HCT116 (cell line): Measurements from ENCODE around the gene TMEM186. TPM values are rescaled to one million over a fixed set of nuclear protein-coding genes. Genes with fewer than 3 reads are reported as not detected.

Experiments
- ATAC-seq: fragments of 200-7000 bp; cut with Tn5 transposase; 2 replicates; pipeline ENCODE4 v1.9.1; 2020; ENCODE audit warnings: mild to moderate bottlenecking, moderate library complexity
- BruUV-seq: library from RNA; stranded (reverse); fragments of 400-500 nt; replicated peaks from 2 replicates; lab custom pipeline; 2021; lab: Mats Ljungman, UMichigan
- CTCF ChIA-PET: fragments of 300-600 bp; sonication (Branson Sonifier 250); formaldehyde crosslinking; loops from one replicate; lab custom pipeline; 2021; ENCODE audit warnings: antibody characterized with exemption; lab: Charles Lee
- POLR2A ChIA-PET: fragments of 300-600, 350-600 bp; sonication (Branson Sonifier 250); formaldehyde crosslinking; loops from one replicate; lab custom pipeline; 2021; ENCODE audit warnings: antibody characterized with exemption; lab: Charles Lee
- RAD21 ChIA-PET, 2 experiments: fragments of 300-600 bp; sonication (Branson Sonifier 250); formaldehyde crosslinking; loops; one replicate each; lab custom pipeline; 2023; ENCODE audit warnings: low total read pairs in 2 of 2; ENCODE audit not compliant: uncharacterized antibody in 2 of 2, unreplicated experiment in 2 of 2, low non-redundant PET in 1 of 2; lab: Charles Lee
- DNase-seq: peaks from one replicate; pipeline ENCODE4 v3.0.0-alpha.2; 2010; ENCODE audit warnings: low read depth, low spot score
- H2AFZ ChIP-seq: fragments of 200-600 bp; shearing (Covaris generic), sonication (generic); 2 replicates; pipeline ENCODE4 v1.6.1; 2017; ENCODE audit warnings: low read depth, mixed run types, mixed read lengths, antibody characterized with exemption, low read length; ENCODE audit not compliant: poor library complexity, severe bottlenecking
- H3K27ac ChIP-seq: 2 replicates; pipeline ENCODE4 v1.5.1; 2012; ENCODE audit warnings: low read depth, low read length
- H3K27me3 ChIP-seq: fragments of 200-600 bp; sonication (generic); 2 replicates; pipeline ENCODE4 v1.6.1; 2016; ENCODE audit warnings: mixed run types, low read length, mixed read lengths; ENCODE audit not compliant: insufficient read depth
- H3K36me3 ChIP-seq, 2 experiments: fragments of 200-500 bp in 1 of 2; fragments of 200-600 bp in 1 of 2; sonication (Bioruptor generic) in 1 of 2; sonication (generic) in 1 of 2; 2 replicates each; pipeline versions ENCODE4 v1.5.1 to v1.6.1; 2014 to 2016; ENCODE audit warnings: low read length in 2 of 2, inconsistent platforms in 1 of 2, mixed read lengths in 1 of 2, mixed run types in 1 of 2; ENCODE audit not compliant: insufficient read depth in 2 of 2, control insufficient read depth in 1 of 2
- H3K4me1 ChIP-seq, 2 experiments: fragments of 200-600 bp in 1 of 2; sonication (generic) in 1 of 2; 2 replicates each; pipeline versions ENCODE4 v1.5.1 to v1.6.1; 2012 to 2017; ENCODE audit warnings: low read length in 2 of 2, inconsistent platforms in 1 of 2, mild to moderate bottlenecking in 1 of 2, mixed read lengths in 1 of 2, mixed run types in 1 of 2, moderate library complexity in 1 of 2; ENCODE audit not compliant: insufficient read depth in 2 of 2, control insufficient read depth in 1 of 2
- H3K4me2 ChIP-seq: fragments of 200-600 bp; sonication (generic); 2 replicates; pipeline ENCODE4 v1.6.1; 2017; ENCODE audit warnings: mixed run types, low read length, mixed read lengths
- H3K4me3 ChIP-seq, 2 experiments: fragments of 200-600 bp in 1 of 2; sonication (generic) in 1 of 2; replicated peaks in 1 of 2; 2 replicates each; pipeline ENCODE4 v1.5.1; 2011 to 2016; ENCODE audit warnings: low read length in 2 of 2, control low read depth in 1 of 2, low read depth in 1 of 2, mild to moderate bottlenecking in 1 of 2, mixed read lengths in 1 of 2, mixed run types in 1 of 2
- H3K79me2 ChIP-seq: fragments of 200-600 bp; sonication (generic); 2 replicates; pipeline ENCODE4 v1.6.1; 2017; ENCODE audit warnings: mild to moderate bottlenecking, mixed run types, low read length, moderate library complexity, mixed read lengths; ENCODE audit not compliant: insufficient read depth
- H3K9ac ChIP-seq: fragments of 200-600 bp; sonication (generic); 2 replicates; pipeline ENCODE4 v1.6.1; 2016; ENCODE audit warnings: low read length, mixed read lengths
- H3K9me2 ChIP-seq: fragments of 200-600 bp; sonication (generic), shearing (Covaris generic); 2 replicates; pipeline ENCODE4 v1.6.1; 2017; ENCODE audit warnings: mixed run types, mild to moderate bottlenecking, moderate library complexity; ENCODE audit not compliant: insufficient read depth
- H3K9me3 ChIP-seq, 2 experiments: fragments of 200-500 bp in 1 of 2; fragments of 200-600 bp in 1 of 2; sonication (Bioruptor generic) in 1 of 2; sonication (generic) in 1 of 2; 2 replicates each; pipeline ENCODE4 v1.6.1; 2014 to 2017; ENCODE audit warnings: low read length in 2 of 2, mixed read lengths in 2 of 2, inconsistent platforms in 1 of 2, low read depth in 1 of 2, mild to moderate bottlenecking in 1 of 2, mixed run types in 1 of 2, moderate library complexity in 1 of 2; ENCODE audit not compliant: control insufficient read depth in 1 of 2, insufficient read depth in 1 of 2
- H4K20me1 ChIP-seq: fragments of 200-600 bp; sonication (generic), shearing (Covaris generic); 2 replicates; pipeline ENCODE4 v1.6.1; 2017; ENCODE audit warnings: mixed run types, mild to moderate bottlenecking, moderate library complexity; ENCODE audit not compliant: insufficient read depth
- ATF3 ChIP-seq: IDR thresholded peaks from 2 replicates; pipeline ENCODE4 v1.6.1; 2012
- CBX3 ChIP-seq: IDR thresholded peaks from 2 replicates; pipeline ENCODE4 v1.6.1; 2012; ENCODE audit warnings: low read depth
- CEBPB ChIP-seq: IDR thresholded peaks from 2 replicates; pipeline ENCODE4 v1.6.1; 2012; ENCODE audit warnings: low read depth
- ELF1 ChIP-seq: IDR thresholded peaks from 2 replicates; pipeline ENCODE4 v1.6.1; 2012; ENCODE audit warnings: low read depth, borderline replicate concordance
- EZH2phosphoT487 ChIP-seq: fragments of 200-600 bp; IDR thresholded peaks from 2 replicates; pipeline ENCODE4 v1.6.1; 2018; ENCODE audit warnings: antibody characterized with exemption, borderline replicate concordance
- MAX ChIP-seq: IDR thresholded peaks from 2 replicates; pipeline ENCODE4 v1.6.1; 2012
- POLR2A ChIP-seq: IDR thresholded peaks from 2 replicates; pipeline ENCODE4 v1.7.0; 2011; ENCODE audit warnings: borderline replicate concordance; ENCODE audit not compliant: insufficient read depth, insufficient read length; ENCODE audit errors: extremely low read depth
- POLR2AphosphoS5 ChIP-seq: IDR thresholded peaks from 2 replicates; pipeline ENCODE4 v1.6.1; 2011; ENCODE audit warnings: mild to moderate bottlenecking, low read depth, low read length, moderate library complexity
- REST ChIP-seq: IDR thresholded peaks from 2 replicates; pipeline ENCODE4 v1.6.1; 2012; ENCODE audit warnings: low read depth
- SIN3A ChIP-seq: IDR thresholded peaks from 2 replicates; pipeline ENCODE4 v1.6.1; 2012; ENCODE audit warnings: low read depth
- SP1 ChIP-seq: IDR thresholded peaks from 2 replicates; pipeline ENCODE4 v1.6.1; 2012; ENCODE audit warnings: low read depth
- SRF ChIP-seq: IDR thresholded peaks from 2 replicates; pipeline ENCODE4 v1.6.1; 2012; ENCODE audit warnings: low read depth
- TCF7L2 ChIP-seq: IDR thresholded peaks from 2 replicates; pipeline ENCODE4 v1.7.0; 2011; ENCODE audit warnings: borderline replicate concordance, inconsistent platforms; ENCODE audit not compliant: insufficient read depth, insufficient read length; ENCODE audit errors: extremely low read depth
- ZNF274 ChIP-seq: fragments of 200-500 bp; sonication (Bioruptor generic); IDR thresholded peaks from 2 replicates; pipeline ENCODE4 v1.6.1; 2014; ENCODE audit warnings: mild to moderate bottlenecking, low read depth, low read length, inconsistent platforms
- intact Hi-C: fragments of 100-400 bp; cut with micrococcal nuclease; formaldehyde crosslinking; loops from 2 replicates; pipeline ENCODE4 v1.10.0; 2022
- total RNA-seq: library from RNA; stranded (reverse); gene quantifications from one replicate; pipeline ENCODE4 v1.2.1, GENCODE V29; 2021; ENCODE audit not compliant: unreplicated experiment

TMEM186 gene
- total RNA-seq, 1 experiment from 2014 or later: 14.0 TPM

GRCh38 chr16:8782673-8783072, 14.8 kb downstream of the TMEM186 start:
- no peaks in the 10 kb centered on the region for H3K79me2 ChIP-seq
- DNase-seq (no peak), ATAC-seq (no peak)
- no peaks in the 10 kb centered on the region for H3K4me1 ChIP-seq
- H3K9ac ChIP-seq: no peak overlapping the region
- H2AFZ ChIP-seq: no peak overlapping the region
- H3K27me3 ChIP-seq: no peaks in the 10 kb centered on the region
- CTCF ChIA-PET: no interaction called here
- no peak overlapping the region for H3K4me2 ChIP-seq
- BruUV-seq: no TSS peak
- no peak overlapping the region for H3K4me3 ChIP-seq
- no peaks in the 10 kb centered on the region for H3K9me2 ChIP-seq
- H4K20me1 ChIP-seq: no peaks in the 10 kb centered on the region
- H3K27ac ChIP-seq: no peak overlapping the region
- H3K36me3 ChIP-seq: no peaks in the 10 kb centered on the region
- POLR2A ChIA-PET: no interaction called here
- RAD21 ChIA-PET: no interaction called here
- intact Hi-C loops: no loop called here
- no peak for TF ChIP-seq ZNF274
- TF ChIP-seq REST: no peak
- TF ChIP-seq SP1: no peak
- TF ChIP-seq SIN3A: no peak
- no peak for TF ChIP-seq MAX
- TF ChIP-seq ELF1: no peak
- no peak for TF ChIP-seq POLR2A
- no peaks in the 10 kb centered on the region for H3K9me3 ChIP-seq

- ChIA-PET CTCF (no interaction called here), POLR2A (no interaction called here), RAD21 (no interaction called here)
- H2AFZ ChIP-seq: no peak overlapping the region
- H3K9ac ChIP-seq: no peak overlapping the region
- no peak overlapping the region for H3K4me3 ChIP-seq
- no peak overlapping the region for H3K27ac ChIP-seq
- H3K4me1 ChIP-seq: no peaks in the 10 kb centered on the region
- no peaks in the 10 kb centered on the region for H3K9me3 ChIP-seq
- no peaks in the 10 kb centered on the region for H4K20me1 ChIP-seq
- DNase-seq (no peak), ATAC-seq (no peak)
- no peaks in the 10 kb centered on the region for H3K36me3 ChIP-seq
- no peaks in the 10 kb centered on the region for H3K27me3 ChIP-seq
- no peak overlapping the region for H3K4me2 ChIP-seq
- no TSS peak for BruUV-seq
- intact Hi-C loops: no loop called here
- no peaks in the 10 kb centered on the region for H3K9me2 ChIP-seq
- H3K79me2 ChIP-seq: no peaks in the 10 kb centered on the region
- no peak for TF ChIP-seq CEBPB
- TF ChIP-seq POLR2A: no peak
- TF ChIP-seq TCF7L2: no peak
- TF ChIP-seq ATF3: no peak
- no peak for TF ChIP-seq REST
- no peak for TF ChIP-seq SP1
- no peak for TF ChIP-seq SRF
- no peak for TF ChIP-seq EZH2phosphoT487
- TF ChIP-seq CBX3: no peak
- TF ChIP-seq SIN3A: no peak
- no peak for TF ChIP-seq POLR2AphosphoS5
Observed at GRCh38 chr16:8781797-8782196, 15.6 kb downstream of the TMEM186 start.
